Daoy (cell line): ENCODE measurements around the gene TSPO. TPM values are rescaled to one million over a fixed set of nuclear protein-coding genes. Genes with fewer than 3 reads are reported as not detected.

ENCODE experiments used
- DNase-seq: peaks from one replicate; pipeline ENCODE4 v3.0.0-alpha.2; 2015; ENCODE audit warnings: low read depth
- total RNA-seq: library from RNA; depleted of rRNA; stranded (reverse); fragments of >200 nt; shearing (Covaris generic); gene quantifications from 2 replicates; pipeline ENCODE4 v1.2.3, GENCODE V29; 2014

The TSPO gene
- total RNA-seq, 1 experiment from 2014 or later: 178 TPM

GRCh38 chr22:43201486-43202219, 50.3 kb downstream of the TSPO start:
- DNase-seq: no peak

GRCh38 chr22:43202326-43202725, 51.0 kb downstream of the TSPO start:
- DNase-seq: no peak

- DNase-seq: no peak
These were observed 51.5 kb downstream of the TSPO start for GRCh38 chr22:43202756-43203410.

DNA sequence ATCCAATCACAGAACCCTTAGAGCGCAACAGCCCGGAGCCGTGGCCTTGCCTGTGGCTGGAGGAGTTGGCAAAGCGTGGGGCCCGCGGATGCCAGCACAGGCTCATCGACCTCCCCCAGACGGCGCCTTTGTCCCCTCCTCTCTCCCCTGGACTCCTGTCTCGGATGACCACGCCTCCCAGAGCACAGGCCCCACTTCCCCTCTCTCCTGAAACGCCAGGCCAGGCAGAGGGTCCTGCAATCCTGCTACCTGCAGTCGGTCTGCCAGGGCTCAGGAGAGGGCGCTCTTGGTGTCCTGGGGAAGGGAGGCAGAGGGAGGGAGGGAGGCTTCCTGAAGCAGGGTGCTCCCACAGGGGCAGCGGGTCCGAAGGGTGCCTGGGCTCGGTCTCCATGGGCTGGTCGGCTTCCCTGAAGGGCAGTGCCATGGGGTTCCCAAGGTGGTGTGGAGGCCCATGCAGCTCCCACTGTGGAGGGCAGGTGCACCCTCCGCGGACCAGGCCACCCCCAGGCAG, 52.2 kb downstream of the TSPO start:
- no peak for DNase-seq

- no peak for DNase-seq
These were observed 53.9 kb downstream of the TSPO start for GRCh38 chr22:43205261-43205691.

- no peak for DNase-seq
These were observed 54.6 kb downstream of the TSPO start for GRCh38 chr22:43205748-43206508.

GRCh38 chr22:43206509-43207161, 55.3 kb downstream of the TSPO start:
- DNase-seq: no peak

DNA sequence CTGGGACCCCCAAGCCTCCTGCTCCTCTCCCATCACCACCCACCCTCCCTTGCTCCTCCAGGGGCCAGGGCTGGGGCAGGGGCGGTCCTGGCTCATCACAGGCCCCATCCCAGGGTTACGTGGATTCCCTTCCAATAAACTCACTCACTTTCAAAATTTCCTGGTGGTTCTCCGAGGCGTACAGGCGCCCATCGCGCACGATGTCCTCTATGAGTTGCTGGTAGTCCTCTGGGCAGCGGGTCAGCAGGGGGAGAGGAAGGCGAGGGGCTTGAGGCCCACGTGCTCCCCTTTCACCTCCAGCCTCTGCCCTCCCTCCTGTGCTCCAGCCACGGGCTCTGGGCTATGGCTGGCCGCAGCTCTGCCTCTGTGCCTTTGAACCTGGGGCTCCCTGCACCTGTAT, 56.0 kb downstream of the TSPO start:
- no peak for DNase-seq

GRCh38 chr22:43207849-43208702, 56.7 kb downstream of the TSPO start:
- DNase-seq: no peak

GRCh38 chr22:43208703-43209522, 57.6 kb downstream of the TSPO start:
- no peak for DNase-seq

DNA sequence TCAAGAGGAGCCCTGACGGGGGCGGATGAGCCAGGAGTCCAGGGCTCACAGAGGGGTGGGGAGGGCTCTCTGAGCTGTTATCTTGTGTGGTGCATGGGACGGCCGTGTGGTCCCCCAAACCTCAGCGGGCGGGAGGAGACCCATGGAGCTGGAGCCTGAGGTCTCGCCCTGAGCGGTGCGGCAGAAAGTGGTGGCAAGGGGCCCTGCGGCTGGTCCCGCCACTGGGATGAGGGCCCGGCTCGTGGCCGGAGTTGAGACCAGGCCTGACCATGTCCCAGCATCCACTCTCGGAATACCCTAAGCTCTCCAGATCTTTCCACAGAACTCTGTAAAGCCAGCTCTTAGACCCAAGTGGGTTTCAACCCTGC, 58.1 kb downstream of the TSPO start:
- DNase-seq: no peak

DNA sequence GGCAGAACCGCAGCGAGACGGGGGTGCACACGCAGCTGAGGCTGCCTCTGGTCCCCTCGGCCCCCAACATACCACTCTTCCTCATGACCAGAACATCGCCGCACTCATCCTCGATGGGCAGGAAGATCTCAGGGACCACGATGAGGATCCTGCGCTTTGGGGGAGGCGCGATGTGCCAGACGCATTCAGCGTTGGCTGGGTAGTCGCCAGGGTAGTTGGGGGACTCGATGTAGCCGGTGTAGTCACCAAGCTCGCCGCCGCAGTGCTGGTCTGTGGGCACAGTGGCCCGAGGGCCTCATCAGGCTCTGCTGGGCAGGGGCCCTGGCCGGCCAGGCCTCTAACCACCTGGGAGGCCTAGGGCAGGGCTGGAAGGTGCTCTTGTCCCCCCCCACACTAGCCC, 58.6 kb downstream of the TSPO start:
- no peak for DNase-seq

DNA sequence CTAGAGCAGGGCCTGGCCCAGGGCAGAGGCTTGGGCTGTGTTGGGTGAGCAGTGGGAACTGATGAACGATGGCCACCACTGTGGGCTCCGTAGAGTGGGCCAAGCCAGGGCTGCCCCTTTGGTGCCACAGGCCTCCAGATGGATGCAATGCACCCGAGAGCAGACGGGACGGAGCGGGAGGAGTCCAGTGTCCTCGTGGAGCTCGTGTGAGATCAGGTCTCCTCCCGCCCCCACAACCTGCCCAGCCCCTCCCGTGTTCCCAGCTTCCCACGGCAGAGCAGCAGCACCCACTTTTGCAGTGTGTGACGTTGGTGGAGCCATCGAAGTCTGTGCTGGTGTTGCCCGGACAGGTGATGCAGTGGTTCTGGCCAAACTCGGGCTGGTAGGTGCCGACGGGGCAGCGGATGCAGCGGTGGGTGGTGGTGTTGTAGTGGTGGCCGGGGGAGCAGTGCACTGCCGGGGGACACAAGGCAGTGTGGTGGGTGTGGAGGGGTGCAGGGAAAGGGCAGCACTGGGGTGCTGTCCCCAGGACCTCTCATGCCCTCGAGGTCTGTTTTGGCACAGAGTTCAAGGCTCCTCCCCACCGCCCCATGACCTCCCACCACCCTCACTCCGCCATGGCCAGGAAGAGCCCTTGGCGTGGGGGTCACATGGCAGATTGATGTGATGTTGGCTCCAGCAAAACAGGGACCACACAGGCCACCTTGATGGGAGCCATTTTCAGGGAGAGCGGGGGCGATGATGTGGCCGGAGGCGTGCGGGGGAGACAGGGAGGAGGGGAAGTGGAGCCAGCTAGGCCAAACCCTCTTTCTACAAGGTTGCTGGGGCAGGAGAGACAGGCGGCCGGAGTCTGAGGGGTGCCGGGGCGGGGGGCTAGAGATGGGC, 59.5 kb downstream of the TSPO start:
- no peak for DNase-seq

GRCh38 chr22:43211941-43212433, 60.6 kb downstream of the TSPO start:
- DNase-seq: no peak

- DNase-seq: no peak
These were observed 61.1 kb downstream of the TSPO start for GRCh38 chr22:43212434-43212952.
